ENCODE data around the gene PPARA.
A peak's percentile ranks its signal among the peaks of the same experiment; 100 is the strongest.
"Not testable (repeated sequence)": the region's sequence is repeated elsewhere in the genome, so short reads cannot be mapped to it uniquely, and the experiment has no call there.

Gene PPARA

GRCh38 chr22:46172522-46173110 is 22.3 kb downstream of the PPARA start:
- no peak for DNase-seq (ENCODE audit: low read depth in 2 of 2)

DNA sequence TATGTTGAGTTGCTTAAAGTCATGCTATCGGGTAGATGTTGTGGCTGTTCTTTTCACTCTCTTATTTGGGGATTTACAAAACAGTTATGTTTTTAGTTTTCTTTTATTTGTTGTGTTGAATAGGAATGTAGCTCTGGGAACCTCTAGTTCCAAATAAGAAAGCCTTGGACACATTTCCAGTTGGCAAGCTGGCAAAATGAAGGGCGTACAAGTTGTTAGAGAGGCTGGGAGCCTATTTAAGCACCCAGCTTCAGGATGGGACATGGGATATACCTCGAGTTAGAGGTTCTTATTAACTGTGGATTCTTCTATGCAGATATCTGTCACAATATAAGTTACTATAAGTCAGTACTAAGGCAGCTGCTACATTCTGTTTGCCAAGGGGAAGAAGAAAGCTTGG is 22.8 kb downstream of the PPARA start:
- DNase-seq (ENCODE audit: low read depth in 2 of 2), result no peak

- DNase-seq (ENCODE audit: low read depth in 2 of 2), result peak; percentile 35 to 37
These were observed 25.3 kb downstream of the PPARA start for GRCh38 chr22:46175631-46176030.

- no peak for DNase-seq (ENCODE audit: low read depth in 2 of 2)
These were observed 26.2 kb downstream of the PPARA start for GRCh38 chr22:46176508-46177003.

DNA sequence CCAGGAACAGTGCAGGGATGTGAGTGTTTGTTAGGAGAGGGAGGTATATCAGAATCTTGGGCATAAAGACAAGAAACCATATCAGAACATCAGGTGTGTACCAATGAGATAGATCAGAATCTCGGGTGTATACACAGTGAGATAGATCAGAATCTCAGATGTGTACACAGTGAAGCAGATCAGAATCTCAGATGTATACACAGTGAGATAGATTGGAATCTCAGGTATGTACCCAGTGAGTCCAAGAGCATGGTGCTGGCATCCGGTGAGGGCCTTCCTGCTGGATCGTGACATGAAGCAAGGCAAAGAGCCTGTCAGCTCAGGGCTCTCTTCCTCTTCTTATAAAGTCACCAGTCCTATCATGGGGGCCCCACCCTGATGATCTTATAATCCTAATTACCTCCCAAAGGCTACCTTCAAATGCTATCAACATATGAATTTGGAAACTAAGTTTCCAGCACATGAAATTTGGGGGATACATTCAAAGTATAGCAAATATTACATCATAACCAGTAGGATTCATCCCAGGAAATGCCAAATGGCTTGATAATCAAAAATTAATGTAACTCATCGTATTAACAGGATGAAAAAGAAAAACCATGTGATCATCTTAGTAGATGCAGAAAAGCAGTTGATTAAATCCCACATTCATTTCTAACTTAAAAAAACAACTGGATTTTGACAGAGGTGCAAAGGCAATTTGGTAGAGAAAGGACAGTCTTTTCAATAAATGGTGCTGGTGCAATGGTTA is 28.6 kb downstream of the PPARA start:
- no peak for DNase-seq (ENCODE audit: low read depth in 2 of 2)

- DNase-seq (ENCODE audit: low read depth in 2 of 2), result no peak
These were observed 29.4 kb downstream of the PPARA start for GRCh38 chr22:46179748-46180147.

GRCh38 chr22:46180370-46181137 is 30.2 kb downstream of the PPARA start:
- no peak for DNase-seq (ENCODE audit: low read depth in 2 of 2)

DNA sequence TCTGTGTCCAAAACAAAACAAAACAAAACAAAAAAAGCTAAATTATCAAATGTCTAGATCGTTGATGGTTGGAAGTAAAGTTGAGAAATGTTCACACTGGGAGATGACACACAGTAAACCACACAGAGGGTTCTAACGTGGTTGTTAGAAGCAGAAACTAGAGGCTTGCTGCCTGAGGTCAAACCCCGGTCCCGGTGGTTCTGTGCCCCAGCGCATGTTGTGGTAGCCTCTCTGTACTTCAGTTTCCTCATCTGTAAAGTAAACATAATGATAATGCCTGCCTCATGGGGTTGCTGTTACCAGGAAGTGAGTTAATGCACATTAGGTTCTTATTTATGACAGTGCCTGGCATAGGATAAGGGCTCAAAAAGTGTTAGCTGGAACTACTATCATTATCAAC is 33.4 kb downstream of the PPARA start:
- no peak for DNase-seq (ENCODE audit: low read depth in 2 of 2)

DNA sequence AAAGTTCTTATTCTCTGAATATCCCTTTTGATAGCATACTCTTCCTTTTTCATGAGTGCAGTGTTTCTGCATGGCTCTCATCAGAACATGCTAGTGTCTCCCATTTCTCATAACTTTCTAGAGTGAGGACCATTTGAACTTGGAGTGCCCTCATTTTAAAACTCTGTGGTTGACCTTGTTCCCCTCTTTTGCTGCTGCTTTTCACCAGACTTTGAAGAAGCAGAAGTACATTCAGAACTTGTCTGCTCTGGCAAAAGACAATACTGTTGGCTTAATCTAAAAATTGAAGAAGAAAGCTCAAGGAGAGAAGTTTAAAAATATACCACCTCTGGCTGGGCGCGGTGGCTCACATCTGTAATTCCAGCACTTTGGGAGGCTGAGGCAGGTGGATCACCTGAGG is 35.0 kb downstream of the PPARA start:
- no peak for DNase-seq (ENCODE audit: low read depth in 2 of 2)

- DNase-seq (ENCODE audit: low read depth in 2 of 2), result no peak
These were observed 37.5 kb downstream of the PPARA start for GRCh38 chr22:46187862-46188261.

DNA sequence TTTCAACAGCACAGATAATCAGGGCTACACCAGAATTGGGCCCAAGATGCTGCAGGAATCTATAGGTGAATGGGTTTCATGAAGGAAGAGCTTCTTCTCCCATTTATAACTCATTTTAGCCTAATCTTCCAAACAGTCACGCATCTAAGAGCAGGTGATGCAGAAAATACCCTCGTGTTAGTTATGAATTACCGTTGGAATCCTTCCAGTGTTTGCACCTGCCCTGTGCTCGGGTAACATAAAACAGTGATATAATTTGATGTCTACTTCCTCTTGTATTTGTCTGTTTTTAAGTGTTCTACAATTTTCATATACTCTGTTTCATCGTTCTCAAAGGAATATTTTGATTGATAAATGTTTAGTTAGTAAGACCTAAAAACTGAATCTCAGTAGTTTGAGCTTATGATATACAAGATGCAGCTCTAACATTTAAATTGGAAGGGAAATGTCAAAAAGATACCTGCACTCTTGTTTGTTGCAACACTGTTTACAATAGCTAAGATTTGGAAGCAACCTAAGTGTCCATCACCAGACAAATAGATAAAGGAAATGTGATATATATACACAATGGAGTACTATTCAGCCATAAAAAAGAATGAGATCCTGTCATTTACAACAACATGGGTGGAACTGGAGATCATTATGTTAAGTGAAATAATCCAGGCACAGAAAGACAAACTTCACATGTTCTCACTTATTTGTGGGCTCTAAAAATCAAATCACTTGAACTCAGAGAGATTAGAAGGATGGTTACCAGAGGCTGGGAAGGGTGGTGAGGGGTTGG is 42.1 kb downstream of the PPARA start:
- no peak for DNase-seq (ENCODE audit: low read depth in 2 of 2)

DNA sequence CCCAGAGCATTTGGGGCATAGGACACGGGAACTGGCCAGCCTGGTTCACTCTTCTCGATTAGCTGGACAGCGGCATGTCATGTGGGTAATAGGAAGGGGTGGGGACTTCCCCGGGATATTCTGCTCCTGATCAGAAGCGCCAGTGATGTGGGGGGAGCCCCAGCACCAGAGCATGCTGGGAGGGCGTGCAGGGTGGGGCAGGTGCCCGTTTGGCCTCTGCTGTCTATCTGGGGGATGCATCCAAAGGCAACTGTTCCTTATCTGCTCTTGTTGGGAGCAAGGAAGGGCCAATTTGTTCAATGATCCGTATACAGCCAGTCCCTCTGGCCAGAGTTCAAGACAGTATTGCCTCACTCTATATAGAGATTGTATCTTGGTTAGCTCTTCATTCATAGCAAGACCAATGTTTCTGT is 43.6 kb downstream of the PPARA start:
- no peak for DNase-seq (ENCODE audit: low read depth in 2 of 2)

DNA sequence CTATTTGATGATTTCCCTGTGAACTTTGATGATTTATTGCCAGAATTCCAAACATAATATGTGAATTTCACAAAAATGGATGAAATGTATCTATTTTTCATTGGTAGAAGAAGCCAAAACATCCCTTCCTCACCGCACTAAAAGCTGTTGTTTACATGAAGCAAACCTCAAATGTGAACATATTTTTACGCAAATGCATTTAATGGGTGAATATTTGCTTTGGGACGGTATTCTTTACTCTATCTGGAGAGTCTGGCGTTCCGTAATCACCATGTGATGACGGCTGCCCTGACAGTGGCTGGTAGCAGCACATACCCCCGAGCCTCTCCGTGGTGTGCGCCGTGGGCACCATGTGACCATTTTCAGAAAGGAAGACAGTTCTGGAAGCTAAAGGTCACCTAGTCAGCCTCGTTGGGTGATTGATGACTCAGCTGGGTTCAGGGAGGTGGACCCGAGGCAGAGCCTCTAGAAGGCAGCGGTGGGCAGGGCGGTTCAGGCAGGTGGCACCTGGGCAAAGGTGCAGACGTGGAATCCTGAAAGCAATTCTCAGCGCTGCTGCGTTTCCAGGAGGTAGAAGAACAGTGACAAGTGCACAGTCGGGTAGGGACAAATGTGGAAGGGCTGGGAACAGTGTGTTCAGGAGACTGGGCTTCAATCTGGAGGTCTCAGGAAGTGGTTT is 45.3 kb downstream of the PPARA start:
- no peak for DNase-seq (ENCODE audit: low read depth in 2 of 2)

- no peak for DNase-seq (ENCODE audit: low read depth in 2 of 2)
These were observed 46.0 kb downstream of the PPARA start for GRCh38 chr22:46196278-46196677.

- DNase-seq (ENCODE audit: low read depth in 2 of 2), result no peak
These were observed 47.9 kb downstream of the PPARA start for GRCh38 chr22:46198274-46198673.

DNA sequence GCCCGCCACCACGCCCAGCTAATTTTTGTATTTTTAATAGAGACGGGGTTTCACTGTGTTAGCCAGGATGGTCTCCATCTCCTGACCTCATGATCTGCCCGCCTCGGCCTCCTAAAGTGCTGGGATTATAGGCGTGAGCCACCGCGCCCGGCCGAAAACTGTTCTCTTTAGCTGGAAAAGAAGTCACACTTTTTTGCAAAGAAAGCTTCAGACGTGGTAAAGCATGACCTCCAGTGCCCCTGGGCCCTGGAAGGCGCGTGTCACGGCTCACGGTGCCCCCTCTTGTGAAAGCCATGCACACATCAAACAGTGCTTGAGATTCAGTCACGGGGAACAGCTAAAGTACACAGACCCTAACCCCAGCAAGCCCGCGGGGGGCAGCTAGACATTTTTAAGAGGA is 48.5 kb downstream of the PPARA start:
- not testable (repeated sequence) for DNase-seq (ENCODE audit: low read depth in 2 of 2)

DNA sequence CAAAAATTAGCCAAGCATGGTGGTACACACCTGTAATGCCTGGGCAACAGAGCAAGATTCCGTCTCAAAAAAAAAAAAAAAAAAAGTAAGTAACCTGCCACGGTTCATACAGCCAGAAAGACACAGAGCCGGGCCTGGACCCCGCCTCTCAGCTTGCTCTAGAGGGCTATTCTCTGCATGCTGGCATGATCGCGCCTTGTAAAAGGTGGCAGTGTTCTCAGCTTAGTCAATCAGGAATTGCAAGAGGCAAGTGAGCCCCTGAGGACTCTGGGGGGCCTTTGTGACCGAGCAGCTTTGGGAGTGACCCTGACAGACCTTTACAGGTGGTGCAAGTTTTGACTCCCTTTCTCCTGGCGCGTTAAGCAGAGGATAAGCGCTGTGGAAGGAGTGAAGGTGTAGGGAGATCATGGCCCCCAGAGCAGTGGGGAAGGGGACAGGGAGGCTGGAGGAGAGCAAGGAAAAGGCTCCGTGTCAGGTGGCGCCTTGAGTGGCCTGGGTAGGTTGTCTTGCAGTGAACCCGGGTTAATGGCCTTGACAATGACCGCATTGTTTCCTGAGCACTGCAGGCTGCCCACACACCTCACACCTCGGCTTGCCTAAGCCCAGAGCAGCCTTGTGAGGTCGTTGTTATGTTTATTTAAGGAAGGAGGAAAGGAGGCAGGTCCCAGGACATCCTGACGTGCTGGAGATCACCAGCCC is 50.9 kb downstream of the PPARA start:
- no peak for DNase-seq (ENCODE audit: low read depth in 2 of 2)

DNA sequence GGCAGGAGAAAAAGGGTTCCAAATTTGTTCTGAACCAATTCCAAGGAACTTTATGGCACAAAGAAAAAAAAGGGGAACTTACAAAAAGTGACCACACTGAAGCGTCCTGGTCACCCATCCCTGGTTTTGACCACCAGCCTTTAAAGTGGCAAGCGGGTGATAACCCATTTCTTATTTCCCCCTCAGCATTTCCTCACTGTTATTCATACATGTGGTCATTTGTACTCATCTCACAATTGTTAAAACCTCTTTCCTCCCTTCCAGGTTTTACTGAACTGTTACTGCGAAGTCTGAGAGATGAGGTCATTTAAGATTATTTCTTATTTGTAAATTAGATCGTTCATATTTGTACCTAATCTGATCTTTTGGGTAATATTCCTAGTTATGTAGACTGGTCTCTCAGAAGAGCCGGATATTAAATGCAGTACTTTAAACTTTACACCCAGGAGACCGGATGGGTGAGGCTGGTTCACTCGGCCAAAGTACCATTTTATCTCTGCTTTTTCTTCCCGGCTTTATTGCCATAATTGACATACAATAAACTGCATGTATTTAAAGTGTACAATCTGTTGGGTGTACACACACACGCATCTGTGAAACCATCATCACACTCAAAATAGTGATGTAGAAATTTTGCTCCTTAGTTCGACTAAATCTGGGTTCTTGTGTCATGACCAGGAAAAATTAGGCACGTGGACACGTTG is 52.7 kb downstream of the PPARA start:
- DNase-seq (ENCODE audit: low read depth in 2 of 2), result no peak

- DNase-seq (ENCODE audit: low read depth in 2 of 2), result no peak
These were observed 53.3 kb downstream of the PPARA start for GRCh38 chr22:46203601-46203980.

- no peak for DNase-seq (ENCODE audit: low read depth in 2 of 2)
These were observed 58.9 kb downstream of the PPARA start for GRCh38 chr22:46209262-46209661.

All from fibroblast of skin of left quadriceps (primary cell).